HPDE6-E6E7 (cell line): ENCODE results near the gene MISP3.
A peak's percentile ranks its signal among the peaks of the same experiment; 100 is the strongest.

Source experiments
- DNase-seq: peaks from one replicate; pipeline ENCODE4 v3.0.0; 2011; ENCODE audit warnings: missing footprints; ENCODE audit errors: extremely low spot score

The MISP3 gene

GRCh38 chr19:14102756-14103155 lies 30.2 kb downstream of the MISP3 start:
- no peak for DNase-seq

GRCh38 chr19:14103310-14103709 lies 30.7 kb downstream of the MISP3 start:
- no peak for DNase-seq

- no peak for DNase-seq
Measured at GRCh38 chr19:14105680-14106079, 33.1 kb downstream of the MISP3 start.

GRCh38 chr19:14106840-14107239 lies 34.3 kb downstream of the MISP3 start:
- DNase-seq, result no peak

GRCh38 chr19:14107581-14108461 lies 35.2 kb downstream of the MISP3 start:
- no peak for DNase-seq

GRCh38 chr19:14110650-14111049 lies 38.1 kb downstream of the MISP3 start:
- no peak for DNase-seq

GRCh38 chr19:14111486-14111885 lies 38.9 kb downstream of the MISP3 start:
- no peak for DNase-seq

- DNase-seq, result no peak
Measured at GRCh38 chr19:14112051-14112808, 39.6 kb downstream of the MISP3 start.

GRCh38 chr19:14112809-14113385 lies 40.3 kb downstream of the MISP3 start:
- DNase-seq, result no peak

- no peak for DNase-seq
Measured at GRCh38 chr19:14113762-14114414, 41.3 kb downstream of the MISP3 start.

- DNase-seq, result no peak
Measured at GRCh38 chr19:14114439-14114838, 41.9 kb downstream of the MISP3 start.

- no peak for DNase-seq
Measured at GRCh38 chr19:14114854-14115253, 42.3 kb downstream of the MISP3 start.

GRCh38 chr19:14115756-14116155 lies 43.2 kb downstream of the MISP3 start:
- no peak for DNase-seq

GRCh38 chr19:14116525-14116917 lies 43.9 kb downstream of the MISP3 start:
- DNase-seq, result no peak

- no peak for DNase-seq
Measured at GRCh38 chr19:14116918-14117578, 44.5 kb downstream of the MISP3 start.

GRCh38 chr19:14117668-14118164 lies 45.1 kb downstream of the MISP3 start, which contains the start of gene PRKACA:
TSS of gene PRKACA (minus strand) at chr19:14117762. CDS start at chr19:14117547, 215 bp downstream.
- peak; percentile 99 for DNase-seq

- DNase-seq, result no peak
Measured at GRCh38 chr19:14118165-14119051, 45.8 kb downstream of the MISP3 start.

GRCh38 chr19:14119146-14119545 lies 46.6 kb downstream of the MISP3 start:
- no peak for DNase-seq

- DNase-seq, result no peak
Measured at GRCh38 chr19:14119644-14120496, 47.3 kb downstream of the MISP3 start.
